NCI-H748 treated with DMSO at 0.1 percent for 48 hours (cell line): ENCODE results near the gene PIGU.
"Not testable (repeated sequence)": the region's sequence is repeated elsewhere in the genome, so short reads cannot be mapped to it uniquely, and the experiment has no call there.

Source experiments
- DNase-seq: peaks from one replicate; lab custom pipeline; 2025; lab: John Stamatoyannopoulos, UW

The PIGU gene

DNA sequence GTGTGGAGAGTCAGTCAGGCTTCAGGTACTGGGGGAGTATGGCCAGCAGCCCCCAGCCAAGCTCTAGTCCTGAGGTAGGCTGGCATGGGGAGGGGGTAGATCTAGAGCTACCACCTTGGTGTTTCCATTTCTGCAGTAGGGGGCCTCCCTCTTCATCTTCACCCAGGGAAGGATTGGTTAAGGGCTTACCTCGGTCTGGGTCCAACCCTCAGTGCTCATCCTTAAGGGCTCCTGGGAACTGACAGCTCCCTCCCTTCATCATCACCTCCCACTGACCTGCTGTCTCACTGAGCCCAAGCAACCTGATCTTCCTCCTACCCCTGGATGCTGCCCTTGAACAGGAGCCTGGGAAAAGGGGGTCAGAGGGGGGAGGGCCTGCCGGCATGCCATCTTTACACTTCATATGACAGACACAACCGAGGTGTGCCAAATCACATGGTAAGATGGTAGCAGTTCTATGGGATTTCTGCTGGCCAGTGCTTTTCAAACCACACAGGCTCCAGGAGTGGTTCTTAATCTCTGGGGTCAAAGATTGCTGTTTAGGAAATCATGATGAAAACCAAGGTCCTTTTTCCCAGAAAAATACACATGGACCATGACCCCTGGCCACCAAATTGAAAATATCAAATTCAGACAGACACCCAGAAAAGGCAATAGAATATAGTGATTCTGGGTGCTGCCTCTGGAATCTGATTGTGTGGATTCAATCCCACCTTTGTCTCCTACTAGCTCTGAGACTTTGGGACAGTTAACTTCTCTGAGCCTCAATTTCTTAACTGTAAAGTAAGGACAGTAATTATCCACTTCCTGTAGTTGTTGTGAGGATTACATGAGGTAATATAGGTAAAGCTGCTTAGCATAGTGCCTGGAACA is 30.3 kb upstream of the PIGU start:
- DNase-seq = no peak

GRCh38 chr20:34706302-34706875 is 29.5 kb upstream of the PIGU start:
- no peak for DNase-seq

DNA sequence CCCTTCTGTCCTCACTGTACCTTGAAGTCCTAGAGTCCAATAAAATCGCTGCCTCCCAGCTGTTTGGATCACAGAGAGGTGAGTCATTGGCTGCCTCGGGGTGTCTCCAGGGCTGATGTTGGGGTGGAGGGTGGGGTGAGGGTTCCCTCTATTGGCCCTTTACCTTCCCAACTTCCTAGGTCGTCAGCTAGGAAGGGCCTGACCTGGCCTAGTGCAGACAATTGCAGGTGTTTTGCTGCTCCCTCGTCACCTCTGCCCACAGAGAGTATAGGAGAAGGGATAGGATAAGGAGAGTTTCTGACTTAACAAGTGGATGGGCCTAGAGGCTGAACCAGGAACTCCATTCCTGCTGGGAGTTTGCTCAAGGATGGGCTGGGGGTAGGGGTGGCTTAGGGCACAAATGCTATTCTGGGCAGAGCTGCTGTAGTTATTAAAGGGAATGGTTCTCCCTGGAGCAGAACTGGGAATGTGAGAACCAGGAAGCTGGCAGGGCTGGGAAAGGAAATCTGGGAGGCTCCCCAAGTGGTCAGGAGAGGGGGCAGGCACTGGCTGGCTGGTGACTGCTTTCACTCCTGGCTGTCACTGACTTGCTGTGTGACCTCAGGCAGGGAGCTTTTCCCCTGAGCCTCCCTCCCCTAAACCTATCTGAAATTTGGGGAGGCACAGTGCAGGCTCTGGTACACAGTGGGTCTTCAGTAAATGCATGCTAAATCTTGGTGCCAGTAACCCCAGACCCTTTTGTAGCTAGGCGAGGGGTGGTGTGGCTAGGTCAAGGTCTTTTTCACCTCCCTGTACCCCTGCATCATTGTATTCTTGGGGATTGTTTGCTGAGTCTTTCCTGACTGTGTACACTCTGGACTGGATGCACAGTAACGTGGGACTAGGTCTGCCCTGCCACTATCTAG is 28.8 kb upstream of the PIGU start:
- DNase-seq = no peak

DNA sequence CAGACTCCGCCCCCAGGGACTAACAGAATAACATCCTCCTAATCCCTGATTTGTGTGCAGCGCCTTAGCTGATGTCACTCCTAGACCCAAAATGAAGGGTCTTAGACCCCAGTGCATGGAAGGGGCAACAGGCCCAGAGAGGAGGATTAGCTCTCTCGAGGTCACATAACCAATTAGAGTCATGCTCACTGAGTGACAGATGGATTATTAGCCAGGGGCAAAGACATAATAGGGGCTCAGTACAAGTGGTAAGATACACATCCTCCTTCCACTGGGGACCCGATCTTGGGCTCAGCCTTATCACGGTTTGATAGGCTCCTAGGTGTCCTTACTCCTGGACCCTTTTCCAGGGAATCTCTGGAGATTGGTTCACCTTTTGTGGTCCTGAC is 28.1 kb upstream of the PIGU start:
- peak; percentile 35 for DNase-seq

DNA sequence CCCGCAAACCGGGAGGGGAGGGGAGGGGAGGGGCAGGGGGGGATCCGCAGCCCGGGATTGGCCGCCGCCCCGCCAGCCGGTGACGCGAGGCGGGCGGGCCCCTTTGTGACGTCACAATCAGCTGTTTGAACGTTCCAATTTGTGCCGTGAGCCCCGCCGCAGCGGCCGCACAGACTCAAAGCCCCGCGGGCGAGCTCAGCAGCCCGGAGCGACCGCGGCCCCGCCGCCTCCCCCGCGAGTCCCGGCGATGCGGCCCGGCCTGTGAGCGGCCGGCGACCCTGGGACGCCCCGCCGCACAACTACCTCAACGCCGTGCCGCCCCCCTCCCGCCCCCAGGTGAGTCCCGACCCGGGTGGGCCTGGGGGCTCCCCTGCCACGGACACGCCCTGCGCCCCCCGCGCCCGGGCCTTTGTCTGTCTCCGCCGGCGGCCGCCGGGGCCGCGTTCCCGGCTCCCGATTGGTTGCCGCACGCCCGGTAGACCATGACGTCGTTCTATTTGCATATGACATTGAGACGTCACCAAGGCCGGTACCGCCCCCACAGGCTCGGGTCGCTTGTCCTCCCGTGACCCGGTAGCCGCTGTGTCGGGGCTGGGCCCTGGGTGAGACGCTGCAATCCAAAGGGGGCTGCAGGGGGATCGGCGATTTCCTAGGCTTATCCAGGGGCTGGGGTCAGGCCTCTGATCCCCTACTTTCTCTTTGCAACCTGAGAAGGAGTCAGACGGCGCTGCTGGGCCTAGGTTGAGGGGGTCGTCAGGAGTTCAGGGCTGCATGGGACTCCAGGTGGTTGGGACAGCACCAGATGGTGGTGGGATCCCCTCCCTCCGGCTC is 27.5 kb upstream of the PIGU start, which contains the start of gene TP53INP2:
Gene TP53INP2 (plus strand): TSS at position 168 of the 831 bp plus-strand sequence. CDS start 4,396 bp downstream, outside the sequence.
- peak; percentile 46 for DNase-seq

DNA sequence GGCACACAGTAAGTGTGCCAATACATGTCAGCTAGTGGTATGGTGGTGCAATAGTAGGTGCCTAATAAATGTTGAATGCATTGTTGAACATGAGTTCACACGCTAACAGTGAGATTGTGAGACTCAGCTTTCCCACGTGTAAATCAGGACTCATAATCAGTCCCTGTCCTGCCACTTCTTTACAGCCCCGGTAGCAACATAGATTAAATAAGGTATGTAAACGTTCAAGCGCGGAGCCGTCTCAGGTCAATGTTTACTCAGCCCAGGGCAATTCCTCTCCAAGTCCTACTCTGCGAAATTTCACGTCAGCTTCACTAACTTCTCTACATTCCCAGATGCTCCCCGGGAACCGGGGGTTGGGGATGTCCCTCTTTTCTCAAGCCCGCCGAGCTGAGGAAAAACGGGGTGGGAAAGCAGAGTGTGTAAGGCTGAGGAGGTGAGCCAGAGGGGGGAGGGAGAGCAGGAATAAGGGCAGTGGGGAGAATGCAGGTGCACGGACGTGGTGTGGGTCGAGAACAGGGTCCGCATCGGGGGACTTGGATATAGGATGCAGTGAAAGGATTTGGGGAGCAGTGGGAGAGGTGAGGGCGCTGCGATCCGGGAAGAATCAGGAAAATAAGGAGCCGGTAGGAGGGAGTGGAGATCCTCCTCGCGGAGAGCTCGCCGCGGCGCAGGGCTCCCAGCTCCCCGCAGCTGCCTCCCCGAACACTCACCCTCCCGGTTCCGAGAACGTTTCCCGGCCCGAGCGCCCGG is 26.7 kb upstream of the PIGU start:
- DNase-seq = peak; percentile 38

GRCh38 chr20:34703061-34703423 is 26.1 kb upstream of the PIGU start:
- no peak for DNase-seq

GRCh38 chr20:34701405-34702085 is 24.7 kb upstream of the PIGU start:
- DNase-seq = no peak

GRCh38 chr20:34693414-34693813 is 16.5 kb upstream of the PIGU start:
- DNase-seq = no peak

GRCh38 chr20:34691838-34692237 is 14.9 kb upstream of the PIGU start:
- no peak for DNase-seq

GRCh38 chr20:34689486-34689885 is 12.6 kb upstream of the PIGU start:
- no peak for DNase-seq

GRCh38 chr20:34683667-34684066 is 6.8 kb upstream of the PIGU start:
- DNase-seq = no peak

- DNase-seq = no peak
Observed at GRCh38 chr20:34680586-34681175, 3.8 kb upstream of the PIGU start.

GRCh38 chr20:34675993-34676641 is 775 bp downstream of the PIGU start:
- no peak for DNase-seq

DNA sequence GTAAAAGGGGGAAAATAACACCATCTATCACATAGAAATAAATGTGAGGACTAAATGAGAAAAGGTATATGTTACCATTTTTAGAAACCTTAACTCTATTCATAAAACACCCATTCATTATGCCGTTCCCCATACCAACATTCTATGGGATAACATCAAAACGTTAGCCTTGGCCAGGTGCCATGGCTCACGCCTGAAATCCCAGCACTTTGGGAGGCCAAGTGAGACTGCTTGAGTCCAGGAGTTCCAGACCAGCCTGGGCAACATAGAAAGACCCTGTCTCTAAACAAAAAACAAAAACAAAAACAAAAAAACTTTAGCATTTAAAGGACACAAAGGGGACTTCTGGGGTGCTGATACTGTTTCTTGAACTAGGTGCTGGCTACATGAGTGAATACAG is 1.3 kb downstream of the PIGU start:
- no peak for DNase-seq

DNA sequence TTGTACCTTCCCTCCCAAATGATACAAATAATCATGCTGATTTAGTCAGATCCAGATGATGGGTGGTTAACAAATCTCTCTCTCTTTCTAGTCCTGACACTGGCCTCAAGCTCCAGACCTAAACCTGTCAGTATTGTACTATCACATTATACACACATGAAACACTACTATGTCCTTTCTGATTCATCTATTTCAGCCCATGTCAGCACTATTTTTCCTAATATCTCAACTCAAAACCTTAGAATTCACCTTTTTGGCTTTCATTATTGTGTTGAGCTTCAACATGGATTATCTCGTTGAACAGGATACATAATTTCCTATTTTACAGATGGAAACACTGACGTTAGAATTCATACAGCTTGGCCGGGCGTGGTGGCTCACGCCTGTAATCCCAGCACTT is 3.5 kb downstream of the PIGU start:
- DNase-seq = no peak

GRCh38 chr20:34669094-34669493 is 7.8 kb downstream of the PIGU start:
- no peak for DNase-seq

DNA sequence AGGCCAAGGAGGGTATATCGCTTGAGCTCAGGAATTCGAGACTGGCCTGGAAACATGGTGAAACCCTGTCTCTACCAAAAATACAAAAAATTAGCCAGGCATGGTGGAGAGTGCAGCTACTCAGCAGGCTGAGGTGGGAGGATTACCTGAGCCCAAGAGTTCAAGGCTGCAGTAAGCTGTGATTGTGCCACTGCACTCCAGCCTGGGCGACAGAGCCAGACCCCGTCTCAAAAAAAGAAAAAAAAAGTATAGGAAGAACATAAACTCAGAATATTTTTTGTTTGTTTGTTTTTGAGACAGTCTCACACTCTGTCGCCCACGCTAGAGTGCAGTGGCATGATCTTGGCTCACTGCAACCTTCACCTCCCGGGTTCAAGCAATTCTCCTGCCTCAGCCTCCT is 12.1 kb downstream of the PIGU start:
- DNase-seq = not testable (repeated sequence)

- no peak for DNase-seq
Observed at GRCh38 chr20:34663213-34663943, 13.5 kb downstream of the PIGU start.
